ENCODE measurements around the gene MRTFB. TPM values are rescaled to one million over a fixed set of nuclear protein-coding genes. Genes with fewer than 3 reads are reported as not detected.

Gene MRTFB
- total and polyA plus RNA-seq, 2 donors (not counting 3 experiments of a cell fraction or from before 2014, with no cell fraction given): 19.6 to 49.5 TPM

- Histone ChIP-seq H3K9me3 (replicated peaks; ENCODE audit: control insufficient read depth, insufficient read depth, low read length) (no peaks in the 10 kb centered on the region), H3K9me1 (replicated peaks; ENCODE audit: control insufficient read depth, extremely low read depth, insufficient read depth, low read length) (no peaks in the 10 kb centered on the region), H2AFZ (ENCODE audit: low read depth, low read length) (no peak overlapping the region), H3K36me3 (ENCODE audit: control insufficient read depth in 2 of 2, extremely low read depth in 1 of 2, insufficient read depth in 2 of 2, low read length in 2 of 2) (no peaks in the 10 kb centered on the region), H3K27ac (ENCODE audit: insufficient read depth, low read depth, low read length) (no peak overlapping the region), H3K4me3 (replicated peaks in 1 of 3; ENCODE audit: insufficient read depth in 1 of 3, low read depth in 1 of 3, low read length in 3 of 3) (no peak overlapping the region), H3K4me1 (ENCODE audit: control insufficient read depth, extremely low read depth, insufficient read depth, low read length) (no peaks in the 10 kb centered on the region), H4K20me1 (replicated peaks; ENCODE audit: control insufficient read depth, extremely low read depth, insufficient read depth, low read length) (peaks cover 2% of the 10 kb centered on the region), H3K79me2 (ENCODE audit: control insufficient read depth, insufficient read depth, low read length) (no peaks in the 10 kb centered on the region), H3K27me3 (ENCODE audit: control insufficient read depth in 2 of 2, insufficient read depth in 2 of 2, low read length in 2 of 2) (no peaks in the 10 kb centered on the region), H3K4me2 (ENCODE audit: insufficient read depth, low read length) (no peak overlapping the region), H3K9ac (replicated peaks; ENCODE audit: extremely low read depth, insufficient read depth, low read length) (no peak overlapping the region)
- ChIA-PET POLR2A (no interaction called here), CTCF (interaction anchor here (2.0 kb wide), 1 partner anchor 18 kb away, joined by 10 read pairs; no protein-coding TSS in a partner anchor)
- FAIRE-seq (no peak), DNase-seq (ENCODE audit: low read depth, low spot score) (no peak)
- dilution Hi-C loops (cut with MboI; ENCODE audit: extremely low pct_ligation_motif_present, low sequenced_read_pairs) (no loop called here), intact Hi-C loops (cut with micrococcal nuclease) (no loop called here)
- TF ChIP-seq EZH2 (IDR thresholded peaks at IDR 0.05; ENCODE audit: borderline replicate concordance, low read depth, low read length, severe bottlenecking): no peak
- TF ChIP-seq MYC (IDR thresholded peaks at IDR 0.05; ENCODE audit: low read depth, low read length): no peak
- TF ChIP-seq POLR2A (IDR thresholded peaks at IDR 0.05; ENCODE audit: low read depth, low read length): no peak
- TF ChIP-seq GATA2 (IDR thresholded peaks at IDR 0.05; ENCODE audit: insufficient read depth, insufficient read length, low read depth, low read length): no peak
- no peak for TF ChIP-seq FOS (IDR thresholded peaks at IDR 0.05; ENCODE audit: borderline replicate concordance, insufficient read depth, low read length)
- no peak for TF ChIP-seq CTCF (IDR thresholded peaks at IDR 0.05; ENCODE audit: extremely low read depth in 1 of 2, insufficient read depth in 1 of 2, low read depth in 1 of 2, low read length in 2 of 2)
- TF ChIP-seq JUN (IDR thresholded peaks at IDR 0.05; ENCODE audit: borderline replicate concordance, insufficient read depth, insufficient read length, low read depth): no peak
- no peak for TF ChIP-seq POLR2AphosphoS5 (IDR thresholded peaks at IDR 0.05; ENCODE audit: insufficient read depth, low read depth, low read length)
- TF ChIP-seq MAX (IDR thresholded peaks at IDR 0.05; ENCODE audit: insufficient read depth, insufficient read length): no peak
- BruUV-seq (replicated peaks): no TSS peak
Observed at GRCh38 chr16:14168146-14168545, 97.0 kb downstream of the MRTFB start.

Measured in endothelial cell of umbilical vein (primary cell).